Right lobe of liver (tissue), 4 donors: ENCODE data around the gene SUCLG2.

Experiments
- CTCF ChIP-seq, 4 donors: fragments of 200-600 bp in 3 of 4; fragments of 450-650 bp in 1 of 4; IDR thresholded peaks; one replicate each; pipeline versions ENCODE4 v1.5.1 to v1.8.0; 2016 to 2022; ENCODE audit warnings: antibody characterized with exemption in 4 of 4, mild to moderate bottlenecking in 2 of 4
- POLR2A ChIP-seq: fragments of 450-650 bp; IDR thresholded peaks from one replicate; pipeline ENCODE4 v1.6.1; 2017; ENCODE audit warnings: antibody characterized with exemption, mild to moderate bottlenecking
- donor health status: DM: no; HTN: no; CAD: no.
- donor health status: DM: no; HTN: no; CAD: no.
- donor health status: DM: no; HTN: yes; CAD: no.

GRCh38 chr3:67460841-67461510, 193.4 kb downstream of the SUCLG2 start:
- no peak for TF ChIP-seq CTCF (IDR thresholded peaks at IDR 0.05)
- no peak for TF ChIP-seq POLR2A
